ENCODE data around the gene TPMT. TPM values are rescaled to one million over a fixed set of nuclear protein-coding genes. Genes with fewer than 3 reads are reported as not detected.

Gene TPMT
- total and polyA plus RNA-seq, 4 donors, result 6.5 to 24.9 (median 9.9) TPM

DNA sequence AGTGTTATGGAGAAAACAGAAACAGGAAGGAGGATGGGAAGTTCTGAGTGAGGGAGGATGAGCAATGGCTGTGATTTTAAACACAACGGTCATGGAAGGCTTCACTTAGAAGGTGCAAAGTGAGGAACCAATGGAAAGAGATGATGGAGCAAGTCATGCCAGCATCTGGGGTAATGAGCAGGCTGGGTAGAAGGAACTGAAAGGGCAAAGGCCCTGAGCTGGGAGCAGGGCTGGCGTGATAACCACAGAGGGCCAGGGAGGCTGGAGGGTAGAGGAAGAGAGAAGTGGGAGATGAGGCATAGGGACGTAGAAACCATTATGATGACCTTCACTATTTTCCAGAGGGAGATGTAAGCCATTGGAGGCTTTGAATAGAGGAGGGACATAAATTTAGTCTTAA is 76.0 kb downstream of the TPMT start:
- H3K4me1 ChIP-seq (ENCODE audit: control insufficient read depth in 1 of 2, insufficient read depth in 2 of 2, low read length in 2 of 2), result peaks cover 0 to 2% of the 10 kb centered on the region in 2 donors
- no peak overlapping the region for H3K4me3 ChIP-seq (ENCODE audit: low read length in 2 of 2)
- intact Hi-C loops (cut with DNase I), result loop anchor here in 1 of 2 donors (10.0 kb wide), 1 partner anchor 944 kb away; no protein-coding TSS in a partner anchor
- no peak overlapping the region for H3K27ac ChIP-seq (ENCODE audit: low read depth in 1 of 2, low read length in 2 of 2)
- no peaks in the 10 kb centered on the region for H3K36me3 ChIP-seq (ENCODE audit: control insufficient read depth in 1 of 2, insufficient read depth in 2 of 2, low read length in 1 of 2)
- ATAC-seq (ENCODE audit: low FRiP score), result no peak
- no peaks in the 10 kb centered on the region for H3K27me3 ChIP-seq (ENCODE audit: control insufficient read depth in 1 of 2, insufficient read depth in 2 of 2, low read length in 1 of 2)
- DNase-seq, result no peak
- WGBS, 2 donors, result 96 to 98% methylated on average over 3 of the region's 3 CpGs
- H3K9me3 ChIP-seq (ENCODE audit: control insufficient read depth, low read length), result no peaks in the 10 kb centered on the region

Other genes starting within 250 kb of the TPMT start
- 100 to 1,000 TPM in 1 of 2 donors, 10 to 100 TPM in 1; 89.2 to 109 TPM for gene KIF13A, start 167.4 kb downstream of the TPMT start, total RNA-seq
- 10 to 100 TPM; 52.6 to 56.1 TPM for gene KIF13A, start 167.4 kb downstream of the TPMT start, polyA plus RNA-seq
- gene NHLRC1, start 32.4 kb downstream of the TPMT start, total RNA-seq, result 1 to 10 TPM in 1 of 2 donors, under 1 TPM in 1; 0.94 to 1.6 TPM
- gene NHLRC1, start 32.4 kb downstream of the TPMT start, polyA plus RNA-seq, result 1 to 10 TPM; 1.9 to 2.1 TPM
- 10 to 100 TPM; 12.6 to 15.3 TPM for gene KDM1B, start 345 bp upstream of the TPMT start, total RNA-seq
- gene KDM1B, start 345 bp upstream of the TPMT start, polyA plus RNA-seq, result 1 to 10 TPM; 4.5 to 5.0 TPM
- 10 to 100 TPM; 73.0 to 77.6 TPM for gene DEK, start 109.5 kb upstream of the TPMT start, total RNA-seq
- gene DEK, start 109.5 kb upstream of the TPMT start, polyA plus RNA-seq, result 10 to 100 TPM; 61.7 to 83.9 TPM
- gene RNF144B, start 232.3 kb upstream of the TPMT start, total RNA-seq, result 10 to 100 TPM; 24.2 to 35.9 TPM
- gene RNF144B, start 232.3 kb upstream of the TPMT start, polyA plus RNA-seq, result 1 to 10 TPM; 4.9 to 6.2 TPM

Measured in aorta (tissue), 5 donors.